Measurements from ENCODE around the gene TAS2R14.
A peak's percentile ranks its signal among the peaks of the same experiment; 100 is the strongest.

The TAS2R14 gene

DNA sequence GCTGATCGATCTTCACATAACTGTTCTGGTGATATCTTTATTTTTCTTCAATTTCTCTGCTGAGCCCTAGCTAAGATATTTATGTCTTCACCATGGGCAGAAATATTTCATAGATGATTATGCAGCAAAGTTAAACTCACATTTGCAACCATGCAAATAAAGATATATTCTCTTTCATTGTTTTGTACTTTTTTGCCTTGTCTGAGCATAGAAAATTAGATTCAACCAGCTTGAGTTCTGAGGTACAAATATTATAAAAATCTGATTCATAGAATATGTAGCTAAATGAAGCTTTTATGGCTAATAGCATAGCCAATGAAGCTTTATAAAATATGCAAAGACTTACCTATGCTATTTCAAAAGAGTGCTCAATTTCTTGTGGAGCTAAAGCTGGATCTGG lies 29.6 kb downstream of the TAS2R14 start, which contains the start of gene TAS2R13:
TSS of gene TAS2R13 (minus strand) at position 101 of the 400 bp plus-strand sequence. CDS start 264 bp downstream, outside the sequence.
- no peak for FAIRE-seq

GRCh38 chr12:10904686-10905085 lies 34.4 kb downstream of the TAS2R14 start:
- FAIRE-seq, result no peak
- no peak for DNase-seq (ENCODE audit: low spot score)

More for the DNA sequence above, 29.6 kb downstream of the TAS2R14 start, which contains the start of gene TAS2R13:
- no peak for DNase-seq (ENCODE audit: low spot score)

DNA sequence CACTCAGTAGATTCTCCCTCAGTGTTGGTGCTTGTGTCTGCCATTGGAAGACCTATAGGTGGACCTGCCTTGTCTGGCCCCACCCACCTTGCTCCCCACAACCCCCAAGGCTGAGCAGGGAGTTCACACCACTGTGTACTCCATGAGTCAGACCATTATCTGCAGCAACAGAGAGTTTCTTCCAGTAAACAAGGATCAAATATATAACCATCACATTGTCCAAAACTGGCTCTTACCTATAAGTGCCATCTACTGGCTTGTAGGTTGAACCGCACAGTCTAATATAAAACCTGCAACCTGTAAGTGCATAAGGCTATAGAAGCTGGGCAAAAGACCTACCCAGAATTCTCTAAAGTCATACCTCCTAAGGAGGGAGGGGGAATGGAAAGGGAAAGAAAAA lies 37.6 kb downstream of the TAS2R14 start:
- FAIRE-seq (no peak), DNase-seq (ENCODE audit: low spot score) (no peak)

GRCh38 chr12:10900972-10901371 lies 38.1 kb downstream of the TAS2R14 start:
- DNase-seq (ENCODE audit: low spot score), result no peak
- no peak for FAIRE-seq

- FAIRE-seq (peak; percentile 13), DNase-seq (ENCODE audit: low spot score) (no peak)
Observed at GRCh38 chr12:10900530-10900929, 38.5 kb downstream of the TAS2R14 start.

DNA sequence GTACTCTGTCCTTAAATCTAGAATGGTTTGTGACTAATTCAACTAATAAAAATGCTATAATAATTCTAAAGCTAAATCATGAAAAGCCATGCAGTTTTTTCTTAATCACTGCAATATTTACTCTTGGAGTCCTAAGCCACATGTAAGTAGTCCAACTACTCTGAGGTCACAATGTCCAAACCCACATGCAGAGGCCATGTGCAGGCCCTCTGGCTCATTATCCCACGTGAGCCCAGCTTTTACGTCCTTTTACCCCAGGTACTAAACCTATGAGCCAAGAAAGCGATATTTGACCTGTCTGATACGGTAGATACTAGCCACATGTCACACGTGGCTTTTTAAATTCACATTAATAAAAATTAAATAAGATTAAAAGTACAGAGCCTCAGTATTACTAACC lies 42.2 kb downstream of the TAS2R14 start:
- no peak for FAIRE-seq

DNA sequence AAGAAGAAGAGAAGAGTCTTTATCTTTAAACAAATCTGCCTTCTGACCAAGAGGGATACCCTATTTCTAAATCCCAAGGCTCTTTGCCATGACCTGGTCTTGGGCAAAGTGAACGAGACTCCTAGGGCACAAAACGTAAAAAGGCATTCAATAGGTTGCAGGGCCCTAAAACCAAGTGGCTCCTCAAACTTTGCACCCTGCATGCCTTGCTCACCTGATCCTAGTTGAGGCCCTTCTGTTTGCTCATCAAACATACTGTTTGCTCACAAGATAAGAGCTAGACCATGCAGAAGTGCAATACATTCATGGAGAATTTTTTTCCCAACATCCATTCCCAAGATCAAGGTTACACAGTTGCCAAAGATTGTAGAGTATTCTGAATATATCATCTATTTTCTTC lies 47.1 kb downstream of the TAS2R14 start:
- DNase-seq (ENCODE audit: low spot score) (no peak), FAIRE-seq (no peak)

More for the DNA sequence above, 42.2 kb downstream of the TAS2R14 start:
- no peak for DNase-seq (ENCODE audit: low spot score)

DNA sequence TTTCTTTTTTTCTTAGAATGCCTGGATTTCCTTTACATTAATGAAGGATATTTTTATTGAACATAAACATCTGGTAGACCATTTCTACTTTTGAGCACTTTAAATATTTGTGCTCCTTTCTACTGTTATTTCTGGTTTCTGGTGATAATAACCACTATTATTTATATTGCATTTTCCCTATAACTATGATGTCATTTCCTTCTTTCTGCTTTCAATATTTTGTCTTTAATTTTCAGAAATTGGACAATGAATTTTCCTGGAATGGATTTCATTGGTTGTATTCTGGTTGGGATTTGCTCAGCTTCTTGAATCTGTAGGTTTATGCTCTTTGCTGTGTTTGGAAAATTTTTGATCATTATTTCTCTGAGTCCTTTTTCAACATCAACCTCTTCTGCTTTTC lies 49.8 kb downstream of the TAS2R14 start:
- no peak for FAIRE-seq

More for the DNA sequence above, 49.8 kb downstream of the TAS2R14 start:
- DNase-seq (ENCODE audit: low spot score), result no peak

Data from urothelium cell line (cell line).